IPS DF 6.9 (cell line): ENCODE data around the gene PRPF40A.

ENCODE experiments used
- DNase-seq: peaks from one replicate; pipeline ENCODE4 v3.0.0-alpha.2; 2013; ENCODE audit warnings: low read depth, low spot score
- H3K27ac ChIP-seq: one replicate; pipeline ENCODE4 v1.5.1; 2013; ENCODE audit warnings: low read length, control low read depth
- H3K27me3 ChIP-seq: 2 replicates; pipeline ENCODE4 v1.6.1; 2013; ENCODE audit warnings: mild to moderate bottlenecking, low read length; ENCODE audit not compliant: control insufficient read depth, insufficient read depth
- H3K36me3 ChIP-seq: 2 replicates; pipeline ENCODE4 v1.6.1; 2013; ENCODE audit warnings: low read length; ENCODE audit not compliant: control insufficient read depth, insufficient read depth
- H3K4me1 ChIP-seq: 2 replicates; pipeline ENCODE4 v1.6.1; 2013; ENCODE audit warnings: low read length; ENCODE audit not compliant: control insufficient read depth, insufficient read depth
- H3K4me3 ChIP-seq: 2 replicates; pipeline ENCODE4 v1.5.1; 2013; ENCODE audit warnings: mild to moderate bottlenecking, low read length
- H3K9me3 ChIP-seq: 2 replicates; pipeline ENCODE4 v1.6.1; 2013; ENCODE audit warnings: low read length, inconsistent platforms; ENCODE audit not compliant: control insufficient read depth, insufficient read depth
- WGBS: extraction: QIAGEN DNeasy Blood & Tissue Kit; methylation state at CpG from one replicate; pipeline ENCODE4 v1.1.7; 2013; ENCODE audit warnings: mixed read lengths, missing lambda C conversion rate; ENCODE audit not compliant: insufficient read length, insufficient coverage; 5-methylcytosine and 5-hydroxymethylcytosine counted together

Gene PRPF40A

DNA sequence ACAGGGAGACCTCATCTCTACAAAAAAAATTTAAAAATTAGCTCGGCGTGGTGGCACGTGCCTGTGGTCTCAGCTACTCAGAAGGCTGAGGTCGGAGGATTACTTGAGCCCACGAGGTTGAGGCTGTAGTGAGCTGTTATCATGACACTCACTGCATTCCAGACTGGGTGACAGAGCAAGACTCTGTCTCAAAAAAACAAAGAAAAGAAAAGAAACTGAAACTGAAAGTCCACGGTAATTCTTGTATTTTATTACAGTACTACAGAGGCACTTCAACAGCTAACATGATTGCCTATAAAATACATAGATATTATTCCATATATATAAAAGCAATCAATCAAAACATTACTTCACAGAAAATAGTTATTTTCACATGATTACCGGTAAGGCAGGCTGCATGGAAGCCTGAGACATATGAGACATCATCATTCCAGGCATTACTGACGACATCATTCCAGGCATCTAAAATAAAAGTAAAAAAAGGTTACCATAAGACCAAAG, 23.1 kb downstream of the PRPF40A start:
- no peak for DNase-seq
- H3K27ac ChIP-seq: no peak overlapping the region
- H3K4me3 ChIP-seq: no peak overlapping the region
- WGBS: no CpG with 5 or more reads among the region's 8 CpGs
- no peaks in the 10 kb centered on the region; the same call in 1 of the 2 replicates for H3K36me3 ChIP-seq
- H3K9me3 ChIP-seq: no peaks in the 10 kb centered on the region
- no peaks in the 10 kb centered on the region for H3K27me3 ChIP-seq
- no peaks in the 10 kb centered on the region for H3K4me1 ChIP-seq

DNA sequence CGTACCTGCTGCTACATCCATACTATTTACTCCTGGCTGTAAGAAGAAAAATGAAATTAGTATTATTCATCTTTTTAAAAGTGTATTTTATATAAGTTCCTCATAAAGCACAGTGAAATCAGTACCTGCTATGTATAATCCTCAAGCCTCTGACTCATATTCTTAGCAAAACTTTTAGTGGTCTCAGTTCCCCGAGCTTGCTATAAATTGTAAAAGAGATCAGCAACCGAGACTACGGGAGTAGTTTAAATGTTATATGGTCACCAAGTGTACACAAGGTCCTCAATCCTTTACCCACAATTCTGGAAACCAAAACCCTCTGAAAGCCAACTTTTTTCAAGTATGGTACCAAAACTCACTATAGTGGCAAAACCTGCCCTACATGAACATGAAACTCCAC, 24.2 kb downstream of the PRPF40A start:
- H3K9me3 ChIP-seq: no peaks in the 10 kb centered on the region
- no peaks in the 10 kb centered on the region for H3K27me3 ChIP-seq
- no peak for DNase-seq
- no peaks in the 10 kb centered on the region for H3K4me1 ChIP-seq
- no peak overlapping the region for H3K4me3 ChIP-seq
- H3K27ac ChIP-seq: no peak overlapping the region
- no CpG with 5 or more reads among the region's 4 CpGs for WGBS
- no peaks in the 10 kb centered on the region; the same call in 1 of the 2 replicates for H3K36me3 ChIP-seq

- no peak for DNase-seq
- Histone ChIP-seq H3K27ac (no peak overlapping the region), H3K4me1 (no peaks in the 10 kb centered on the region), H3K27me3 (no peaks in the 10 kb centered on the region), H3K4me3 (no peak overlapping the region), H3K9me3 (no peaks in the 10 kb centered on the region), H3K36me3 (0 out of 2 replicates have a peak, but pooled peaks cover 4% of the 10 kb centered on the region)
Observed at GRCh38 chr2:152686321-152686720, 30.9 kb downstream of the PRPF40A start.

DNA sequence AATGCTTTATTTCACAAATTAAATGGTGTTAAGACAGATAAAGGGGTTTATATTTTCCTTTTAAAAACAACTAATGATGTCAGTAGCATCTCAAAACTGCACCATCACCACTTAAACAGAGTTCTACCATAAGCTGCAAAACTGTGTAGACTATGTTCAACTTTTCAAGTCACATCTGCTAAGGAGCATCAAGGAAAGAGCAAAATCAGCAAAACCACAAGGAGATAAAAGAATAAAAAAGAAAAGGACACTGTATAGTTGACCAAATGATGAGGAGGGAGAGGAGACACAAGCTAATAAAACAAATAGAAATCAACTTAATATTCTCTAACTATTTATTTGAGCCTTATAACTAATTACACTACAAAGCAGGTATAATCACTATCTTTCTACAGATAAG, 33.9 kb downstream of the PRPF40A start:
- Histone ChIP-seq H3K27me3 (no peaks in the 10 kb centered on the region), H3K4me1 (no peaks in the 10 kb centered on the region), H3K36me3 (peaks cover 7% of the 10 kb centered on the region; the same call in 1 of the 2 replicates), H3K9me3 (no peaks in the 10 kb centered on the region), H3K4me3 (no peak overlapping the region), H3K27ac (no peak overlapping the region)
- DNase-seq: no peak

DNA sequence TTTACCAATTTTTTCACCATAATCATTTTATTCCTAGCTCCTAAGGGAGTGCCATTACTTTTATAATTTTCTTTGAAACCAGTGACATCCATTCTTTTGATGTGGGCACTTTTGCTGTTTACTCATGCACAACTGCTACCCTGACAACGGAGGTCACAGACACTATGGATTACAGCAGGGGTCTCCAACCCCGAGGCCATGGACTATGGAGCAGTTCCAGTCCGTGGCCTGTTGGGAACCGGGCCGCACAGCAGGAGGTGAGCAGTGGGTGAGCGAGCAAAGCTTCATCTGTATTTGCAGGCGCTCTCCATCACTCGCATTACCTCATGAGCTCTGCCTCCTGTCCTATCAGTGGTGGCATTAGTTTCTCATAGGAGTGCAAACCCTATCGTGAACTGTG, 34.6 kb downstream of the PRPF40A start:
- peaks cover 7% of the 10 kb centered on the region; the same call in 1 of the 2 replicates for H3K36me3 ChIP-seq
- H3K27me3 ChIP-seq: no peaks in the 10 kb centered on the region
- DNase-seq: no peak
- H3K4me3 ChIP-seq: no peak overlapping the region
- no peaks in the 10 kb centered on the region for H3K4me1 ChIP-seq
- no CpG with 5 or more reads among the region's 9 CpGs for WGBS
- no peak overlapping the region for H3K27ac ChIP-seq
- H3K9me3 ChIP-seq: no peaks in the 10 kb centered on the region

DNA sequence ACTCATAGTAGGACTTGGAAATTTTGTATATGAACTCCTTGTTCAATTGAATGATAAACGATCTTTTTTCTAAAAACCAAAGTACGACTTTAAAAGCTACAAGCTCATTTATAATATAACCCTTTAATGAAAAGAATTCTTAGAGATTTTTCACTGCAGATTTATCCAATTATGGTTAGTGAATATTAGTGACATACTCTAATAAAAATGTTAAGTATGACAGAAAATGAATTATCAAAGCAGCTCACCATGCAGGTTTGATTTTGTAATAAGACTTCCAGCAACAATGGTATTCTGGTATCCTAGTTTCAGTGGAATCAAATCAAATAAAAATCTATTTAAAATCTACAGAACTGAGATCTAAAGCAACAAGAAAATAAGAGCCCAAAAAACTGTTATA, 38.5 kb downstream of the PRPF40A start:
- no CpG with 5 or more reads among the region's 2 CpGs for WGBS

DNA sequence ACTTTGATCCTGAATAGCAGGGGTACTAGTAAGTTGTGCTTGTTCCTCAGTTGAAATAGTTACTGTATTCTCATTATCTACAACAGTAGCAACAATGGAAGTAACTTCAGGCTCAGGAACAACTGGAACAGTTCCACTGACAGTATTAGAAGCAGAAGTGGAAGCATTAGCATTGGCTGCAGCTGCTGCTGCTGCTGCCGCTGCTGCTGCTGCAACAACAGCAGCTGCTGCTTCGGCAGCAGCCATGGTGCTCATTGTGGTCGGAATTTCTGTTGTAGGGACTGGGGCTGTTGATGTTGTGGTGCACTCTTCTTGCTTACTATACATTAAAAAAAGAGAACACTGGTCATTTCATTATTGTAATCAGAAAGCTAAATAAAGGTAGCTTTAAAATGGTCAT, 40.8 kb downstream of the PRPF40A start:
- no peak overlapping the region for H3K27ac ChIP-seq
- no peaks in the 10 kb centered on the region for H3K27me3 ChIP-seq
- DNase-seq: no peak
- no peaks in the 10 kb centered on the region for H3K4me1 ChIP-seq
- no peaks in the 10 kb centered on the region for H3K9me3 ChIP-seq
- H3K4me3 ChIP-seq: no peak overlapping the region
- no CpG with 5 or more reads among the region's 3 CpGs for WGBS
- peaks cover 18% of the 10 kb centered on the region; the same call in 1 of the 2 replicates for H3K36me3 ChIP-seq

More for the DNA sequence above, 38.5 kb downstream of the PRPF40A start:
- Histone ChIP-seq H3K4me1 (no peaks in the 10 kb centered on the region), H3K27ac (no peak overlapping the region), H3K9me3 (no peaks in the 10 kb centered on the region), H3K4me3 (no peak overlapping the region), H3K36me3 (peaks cover 16% of the 10 kb centered on the region; the same call in 1 of the 2 replicates), H3K27me3 (no peaks in the 10 kb centered on the region)
- no peak for DNase-seq

DNA sequence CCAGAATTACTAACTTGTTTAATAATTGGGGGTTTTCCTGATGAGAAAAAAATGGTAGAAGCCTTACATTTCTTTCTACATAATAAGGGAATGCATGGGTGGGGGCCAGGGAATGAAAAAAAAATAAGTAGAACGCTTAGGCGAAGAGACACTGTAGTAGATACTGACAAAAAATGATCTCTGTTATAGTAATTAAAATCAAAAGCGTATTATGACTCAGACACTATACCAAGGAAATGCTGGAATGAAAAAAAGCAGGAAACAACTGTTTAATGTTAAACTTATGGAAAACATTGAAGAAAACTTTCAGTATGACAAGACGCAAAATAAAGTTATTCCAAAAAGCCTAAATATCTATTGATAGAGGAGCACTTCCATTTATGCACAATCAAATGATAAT, 42.9 kb downstream of the PRPF40A start:
- no peaks in the 10 kb centered on the region for H3K27me3 ChIP-seq
- H3K36me3 ChIP-seq: peaks cover 15% of the 10 kb centered on the region; the same call in 1 of the 2 replicates
- H3K4me1 ChIP-seq: no peaks in the 10 kb centered on the region
- no peak for DNase-seq
- no peak overlapping the region for H3K27ac ChIP-seq
- H3K9me3 ChIP-seq: no peaks in the 10 kb centered on the region
- H3K4me3 ChIP-seq: no peak overlapping the region
- WGBS: no CpG with 5 or more reads among the region's 4 CpGs

GRCh38 chr2:152664725-152665124, 52.5 kb downstream of the PRPF40A start:
- Histone ChIP-seq H3K4me3 (no peak overlapping the region), H3K27ac (no peak overlapping the region), H3K9me3 (no peaks in the 10 kb centered on the region), H3K36me3 (peaks cover 6% of the 10 kb centered on the region; the same call in 1 of the 2 replicates), H3K4me1 (no peaks in the 10 kb centered on the region), H3K27me3 (no peaks in the 10 kb centered on the region)
- no peak for DNase-seq
- WGBS: no CpG with 5 or more reads among the region's 7 CpGs

DNA sequence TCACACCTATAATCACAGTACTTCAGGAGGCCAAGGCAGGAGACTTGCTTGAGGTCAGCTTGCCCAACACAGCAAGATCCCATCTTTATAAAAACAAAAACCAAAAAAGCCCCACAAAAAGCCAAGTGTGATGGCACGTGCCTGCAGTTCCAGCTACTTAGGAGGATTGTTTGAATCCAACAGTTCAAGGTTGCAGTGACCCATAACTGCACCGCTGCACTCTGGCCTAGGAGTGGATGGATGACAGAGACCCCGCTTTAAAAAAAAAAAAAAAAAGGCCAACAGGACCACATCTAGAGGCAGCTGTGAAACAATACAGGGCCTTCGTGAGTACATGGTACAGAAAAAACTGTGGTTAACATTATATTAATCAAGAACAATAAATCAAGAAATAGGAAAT, 56.2 kb downstream of the PRPF40A start:
- no CpG with 5 or more reads among the region's 4 CpGs for WGBS
- DNase-seq: no peak
- H3K36me3 ChIP-seq: peaks cover 16% of the 10 kb centered on the region; the same call in 1 of the 2 replicates

GRCh38 chr2:152658221-152658620, 59.0 kb downstream of the PRPF40A start:
- H3K36me3 ChIP-seq: peaks cover 13% of the 10 kb centered on the region; the same call in 1 of the 2 replicates
- H3K27me3 ChIP-seq: no peaks in the 10 kb centered on the region
- WGBS: no CpG with 5 or more reads among the region's 1 CpG
- no peak for DNase-seq
- no peaks in the 10 kb centered on the region for H3K4me1 ChIP-seq
- H3K4me3 ChIP-seq: no peak overlapping the region
- no peak overlapping the region for H3K27ac ChIP-seq
- H3K9me3 ChIP-seq: no peaks in the 10 kb centered on the region

More for the DNA sequence above, 56.2 kb downstream of the PRPF40A start:
- Histone ChIP-seq H3K27ac (no peak overlapping the region), H3K27me3 (no peaks in the 10 kb centered on the region), H3K4me1 (no peaks in the 10 kb centered on the region), H3K9me3 (no peaks in the 10 kb centered on the region), H3K4me3 (no peak overlapping the region)
